Brain microvascular endothelial cell (primary cell): ENCODE measurements around the gene RCL1.
A peak's percentile ranks its signal among the peaks of the same experiment; 100 is the strongest.
"Not testable (repeated sequence)": the region's sequence is repeated elsewhere in the genome, so short reads cannot be mapped to it uniquely, and the experiment has no call there.

ENCODE experiments used
- DNase-seq: peaks from one replicate; pipeline ENCODE4 v3.0.0-alpha.2; 2020
- H3K27ac ChIP-seq: fragments of 250-450 bp; sonication (Bioruptor Pico); 2 replicates; pipeline ENCODE4 v1.5.1; 2020; ENCODE audit warnings: mild to moderate bottlenecking, moderate library complexity
- H3K27me3 ChIP-seq: fragments of 250-450 bp; sonication (Bioruptor Pico); replicated peaks from 2 replicates; pipeline ENCODE4 v1.5.1; 2020; ENCODE audit warnings: mild to moderate bottlenecking
- H3K36me3 ChIP-seq: fragments of 250-450 bp; sonication (Bioruptor Pico); replicated peaks from 2 replicates; pipeline ENCODE4 v1.5.1; 2020; ENCODE audit warnings: mild to moderate bottlenecking
- H3K4me3 ChIP-seq: 2 replicates; pipeline ENCODE4 v1.5.1; 2011; ENCODE audit warnings: low read depth, mild to moderate bottlenecking, control low read depth, low read length, moderate library complexity
- in situ Hi-C: cut with HindIII; loops from 2 replicates; pipeline ENCODE4 v1.10.0; 2017; ENCODE audit warnings: low sequenced_read_pairs, low pct_ligation_motif_present
- TF ChIP-seq, protein P1 (sequence below): IDR thresholded peaks from 2 replicates; pipeline ENCODE4 v1.5.1; 2011; ENCODE audit warnings: low read depth, mild to moderate bottlenecking, moderate library complexity, low read length, control low read depth, inconsistent platforms; ENCODE audit errors: missing control alignments

RCL1 gene

DNA sequence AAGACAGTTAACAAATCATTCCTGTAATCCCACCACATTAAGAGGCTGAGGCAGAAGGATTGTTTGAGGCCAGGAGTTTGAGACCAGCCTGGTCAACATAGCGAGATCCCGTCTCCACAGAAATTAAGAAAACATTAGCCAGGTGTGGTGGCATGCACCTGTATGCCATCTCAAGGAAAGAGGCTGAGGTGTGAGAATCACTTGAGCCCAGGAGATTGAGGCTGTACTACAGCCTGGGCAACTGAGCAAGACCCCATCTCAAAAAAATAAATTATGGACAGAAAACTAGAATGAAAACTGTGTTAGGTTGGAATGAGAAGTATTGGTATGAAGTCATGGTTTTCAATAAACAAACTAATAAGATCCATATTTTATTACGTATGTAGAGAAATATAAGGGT lies 28.7 kb upstream of the RCL1 start:
- no peak for DNase-seq
- Histone ChIP-seq H3K4me3 (no peak overlapping the region), H3K27me3 (no peaks in the 10 kb centered on the region), H3K36me3 (no peaks in the 10 kb centered on the region), H3K27ac (no peak overlapping the region)
- in situ Hi-C loops, result no loop called here
- TF ChIP-seq, protein P1, sequence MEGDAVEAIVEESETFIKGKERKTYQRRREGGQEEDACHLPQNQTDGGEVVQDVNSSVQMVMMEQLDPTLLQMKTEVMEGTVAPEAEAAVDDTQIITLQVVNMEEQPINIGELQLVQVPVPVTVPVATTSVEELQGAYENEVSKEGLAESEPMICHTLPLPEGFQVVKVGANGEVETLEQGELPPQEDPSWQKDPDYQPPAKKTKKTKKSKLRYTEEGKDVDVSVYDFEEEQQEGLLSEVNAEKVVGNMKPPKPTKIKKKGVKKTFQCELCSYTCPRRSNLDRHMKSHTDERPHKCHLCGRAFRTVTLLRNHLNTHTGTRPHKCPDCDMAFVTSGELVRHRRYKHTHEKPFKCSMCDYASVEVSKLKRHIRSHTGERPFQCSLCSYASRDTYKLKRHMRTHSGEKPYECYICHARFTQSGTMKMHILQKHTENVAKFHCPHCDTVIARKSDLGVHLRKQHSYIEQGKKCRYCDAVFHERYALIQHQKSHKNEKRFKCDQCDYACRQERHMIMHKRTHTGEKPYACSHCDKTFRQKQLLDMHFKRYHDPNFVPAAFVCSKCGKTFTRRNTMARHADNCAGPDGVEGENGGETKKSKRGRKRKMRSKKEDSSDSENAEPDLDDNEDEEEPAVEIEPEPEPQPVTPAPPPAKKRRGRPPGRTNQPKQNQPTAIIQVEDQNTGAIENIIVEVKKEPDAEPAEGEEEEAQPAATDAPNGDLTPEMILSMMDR, result no peak

DNA sequence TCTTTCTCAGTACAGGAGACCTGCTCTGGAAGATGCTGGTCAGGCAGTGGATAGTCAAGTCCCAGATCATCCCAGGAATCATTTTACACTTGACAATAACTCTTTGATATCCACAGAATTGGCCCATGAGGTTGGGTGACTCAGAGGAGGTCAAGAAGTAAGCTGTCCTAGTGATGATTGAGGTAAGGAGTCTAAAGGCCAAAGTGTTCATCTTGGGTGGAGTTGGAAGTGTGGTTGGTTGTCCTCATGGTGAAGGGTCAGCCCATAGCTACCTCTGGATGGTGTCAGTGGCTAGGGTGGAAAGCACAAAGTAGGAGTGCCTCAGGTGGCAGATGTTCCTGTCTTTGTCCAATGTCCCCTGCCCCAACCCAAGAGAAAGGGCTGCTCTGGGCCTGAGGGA lies 24.1 kb upstream of the RCL1 start:
- TF ChIP-seq, protein P1, result no peak
- no peaks in the 10 kb centered on the region for H3K36me3 ChIP-seq
- in situ Hi-C loops, result no loop called here
- no peak for DNase-seq
- H3K4me3 ChIP-seq, result no peak overlapping the region
- no peaks in the 10 kb centered on the region for H3K27me3 ChIP-seq
- H3K27ac ChIP-seq, result no peak overlapping the region

- H3K27me3 ChIP-seq, result no peaks in the 10 kb centered on the region
- in situ Hi-C loops, result no loop called here
- DNase-seq, result peak; percentile 45
- no peak overlapping the region for H3K27ac ChIP-seq
- H3K36me3 ChIP-seq, result no peaks in the 10 kb centered on the region
- no peak overlapping the region for H3K4me3 ChIP-seq
- TF ChIP-seq, protein P1, result no peak
Measured at GRCh38 chr9:4769321-4770080, 23.2 kb upstream of the RCL1 start.

DNA sequence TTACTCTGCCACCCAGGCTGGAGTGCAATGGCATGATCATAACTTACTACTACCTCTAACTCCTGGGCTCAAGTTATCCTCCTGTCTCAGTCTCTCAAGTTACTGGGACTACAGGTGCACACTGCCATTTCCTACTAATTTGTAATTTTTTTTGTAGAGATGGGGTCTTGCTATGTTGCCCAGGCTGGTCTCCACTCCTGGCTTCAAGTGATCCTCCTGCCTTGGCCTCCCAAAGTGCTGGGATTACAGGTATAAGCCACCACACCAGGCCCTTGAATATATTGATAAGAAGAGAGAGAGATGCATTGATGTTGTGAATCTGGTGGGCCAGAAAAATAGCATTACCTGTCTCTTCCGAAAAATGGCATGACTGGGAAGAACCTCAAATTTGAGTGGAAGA lies 21.0 kb upstream of the RCL1 start:
- DNase-seq, result no peak
- no peaks in the 10 kb centered on the region for H3K27me3 ChIP-seq
- TF ChIP-seq, protein P1, result no peak
- H3K36me3 ChIP-seq, result no peaks in the 10 kb centered on the region
- H3K27ac ChIP-seq, result no peak overlapping the region
- no peak overlapping the region for H3K4me3 ChIP-seq
- in situ Hi-C loops, result no loop called here

DNA sequence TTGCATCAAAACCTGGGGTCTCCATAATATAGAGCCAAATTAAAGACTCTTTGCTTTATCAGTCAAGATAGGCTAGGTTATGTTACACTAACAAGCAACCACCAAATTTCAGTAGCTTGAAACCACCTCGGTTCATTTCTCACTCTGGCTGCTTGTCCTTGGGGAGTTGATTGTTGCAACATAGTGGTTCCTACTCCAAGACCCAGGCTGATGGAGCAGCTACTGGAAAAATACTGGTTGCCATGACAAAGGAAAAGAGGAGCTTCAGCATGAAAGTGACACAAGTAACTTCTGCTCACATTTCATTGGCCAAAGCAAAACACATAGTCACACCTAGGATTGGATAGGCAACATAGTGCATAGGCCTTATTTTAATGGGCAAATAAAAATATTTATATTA lies 18.5 kb upstream of the RCL1 start:
- DNase-seq, result peak; percentile 54
- Histone ChIP-seq H3K27ac (no peak overlapping the region), H3K36me3 (no peaks in the 10 kb centered on the region), H3K27me3 (no peaks in the 10 kb centered on the region), H3K4me3 (no peak overlapping the region)
- TF ChIP-seq, protein P1, result no peak
- in situ Hi-C loops, result no loop called here

DNA sequence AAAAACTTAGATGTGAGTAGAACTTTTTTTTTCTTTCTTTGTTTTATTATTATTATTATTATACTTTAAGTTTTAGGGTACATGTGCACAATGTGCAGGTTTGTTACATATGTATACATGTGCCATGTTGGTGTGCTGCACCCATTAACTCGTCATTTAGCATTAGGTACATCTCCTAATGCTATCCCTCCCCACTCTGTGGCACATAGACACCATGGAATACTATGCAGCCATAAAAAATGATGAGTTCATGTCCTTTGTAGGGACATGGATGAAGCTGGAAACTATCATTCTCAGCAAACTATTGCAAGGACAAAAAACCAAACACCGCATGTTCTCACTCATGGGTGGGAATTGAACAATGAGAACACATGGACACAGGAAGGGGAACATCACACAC lies 17.8 kb upstream of the RCL1 start:
- DNase-seq, in situ Hi-C loops: not testable (repeated sequence)

More for the DNA sequence above, 17.8 kb upstream of the RCL1 start:
- not testable (repeated sequence) for H3K36me3 ChIP-seq, H3K4me3 ChIP-seq, H3K27me3 ChIP-seq, H3K27ac ChIP-seq
